Measurements from ENCODE around the gene HOGA1. TPM values are rescaled to one million over a fixed set of nuclear protein-coding genes. Genes with fewer than 3 reads are reported as not detected.

Gene HOGA1
- polyA plus RNA-seq, 1 of the 3 experiments (the other 2 are of a cell fraction), result 2.9 TPM

DNA sequence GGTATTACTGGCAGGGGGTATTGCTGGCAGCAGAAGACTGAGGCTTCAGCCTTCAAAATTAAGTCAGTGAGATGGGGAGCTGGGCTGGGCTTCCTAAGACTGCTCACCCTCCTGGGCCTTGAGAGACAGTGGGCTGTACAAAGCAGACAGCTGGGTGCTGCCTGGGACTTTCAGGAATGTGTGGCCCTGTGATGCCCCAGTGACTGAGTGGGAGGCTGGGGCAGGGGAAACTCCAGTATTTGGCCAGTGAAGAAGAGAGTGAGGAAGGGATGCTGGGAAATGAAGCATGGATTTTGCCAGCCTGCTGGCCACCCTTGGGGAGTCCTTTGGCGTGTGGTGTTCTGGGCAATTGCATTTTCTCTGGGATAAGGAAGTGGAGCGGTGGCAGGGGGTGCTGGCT lies 11.2 kb upstream of the HOGA1 start:
- ChIA-PET CTCF (interaction anchor here (0.6 to 9.4 kb wide), 28 partner anchors 8 to 179 kb away, joined by 3 to 64 read pairs (median 7); partner anchors contain the start of genes AVPI1, C10orf62, HOGA1 and PI4K2A), POLR2A (no interaction called here)
- Histone ChIP-seq H3K4me3 (ENCODE audit: low read depth in 2 of 2, low read length in 1 of 2) (no peak overlapping the region), H4K20me1 (ENCODE audit: insufficient read depth) (no peaks in the 10 kb centered on the region), H3F3A (replicated peaks; ENCODE audit: insufficient read depth) (peaks cover 29% of the 10 kb centered on the region), H3K9me3 (no peaks in the 10 kb centered on the region), H3K27me3 (ENCODE audit: insufficient read depth) (no peaks in the 10 kb centered on the region), H3K9me2 (no peaks in the 10 kb centered on the region), H3K4me2 (no peak overlapping the region; the same call in 1 of the 2 replicates), H3K27ac (ENCODE audit: low read depth in 2 of 2, low read length in 1 of 2) (no peak overlapping the region; a peak in 1 of 4 replicates), H3K79me2 (ENCODE audit: insufficient read depth) (no peaks in the 10 kb centered on the region), H3K36me3 (replicated peaks in 1 of 2; ENCODE audit: control insufficient read depth in 1 of 2, insufficient read depth in 2 of 2, low read length in 1 of 2) (peaks cover 0 to 6% of the 10 kb centered on the region in 2 experiments), H2AFZ (ENCODE audit: low read depth) (no peak overlapping the region), H3K9ac (no peak overlapping the region), H3K4me1 (ENCODE audit: control insufficient read depth in 1 of 2, insufficient read depth in 2 of 2, low read depth in 1 of 2, low read length in 1 of 2) (peaks cover 21 to 35% of the 10 kb centered on the region in 2 experiments; a peak in 3 of 4 replicates)
- TF ChIP-seq USF1 (IDR thresholded peaks at IDR 0.05; ENCODE audit: borderline replicate concordance, low read depth) (no peak), TCF12 (IDR thresholded peaks at IDR 0.05) (no peak), RXRA (IDR thresholded peaks at IDR 0.05; ENCODE audit: borderline replicate concordance, low read depth) (0 out of 2 replicates have a peak, but pooled peaks have one; percentile 17)
- no peak for DNase-seq
- 95% methylated on average over 2 of the region's 2 CpGs for WGBS (ENCODE audit: low lambda C conversion rate)

DNA sequence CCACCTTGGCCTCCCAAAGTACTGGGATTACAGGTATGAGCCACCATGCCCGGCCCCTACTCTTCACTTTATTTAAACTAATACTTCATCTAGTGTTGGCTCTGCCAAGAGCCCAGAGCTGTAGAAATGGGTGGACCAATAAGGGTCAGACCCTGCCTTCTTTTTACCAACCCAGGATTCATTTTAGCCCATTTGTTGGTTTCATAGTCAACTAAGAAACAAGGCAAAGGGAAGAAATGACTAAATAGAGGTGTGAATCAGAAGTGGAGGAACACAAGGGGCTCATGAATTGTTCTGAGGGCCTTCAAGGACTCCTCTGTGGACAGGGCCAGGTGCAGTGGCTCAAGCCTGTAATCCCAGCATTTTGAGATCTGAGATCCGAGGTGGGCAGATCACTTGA lies 10.5 kb upstream of the HOGA1 start:
- TF ChIP-seq TAF1 (IDR thresholded peaks at IDR 0.05; ENCODE audit: borderline replicate concordance, low read depth, low read length), result no peak
- TF ChIP-seq SMC3 (IDR thresholded peaks at IDR 0.05; ENCODE audit: low read depth, low read length), result no peak
- TF ChIP-seq TEAD4 (IDR thresholded peaks at IDR 0.05; ENCODE audit: borderline replicate concordance, insufficient read depth), result no peak
- TF ChIP-seq CTCF (IDR thresholded peaks at IDR 0.05), result no peak
- TF ChIP-seq RFX5 (IDR thresholded peaks at IDR 0.05; ENCODE audit: low read length), result no peak
- no peak for TF ChIP-seq MEF2A (IDR thresholded peaks at IDR 0.05; ENCODE audit: borderline replicate concordance, low read depth)
- no peak for TF ChIP-seq POLR2AphosphoS5 (IDR thresholded peaks at IDR 0.05; ENCODE audit: low read depth, low read length)
- TF ChIP-seq PBX3 (IDR thresholded peaks at IDR 0.05), result no peak
- no peak for TF ChIP-seq GABPA (IDR thresholded peaks at IDR 0.05; ENCODE audit: low read depth)
- TF ChIP-seq, protein P1, sequence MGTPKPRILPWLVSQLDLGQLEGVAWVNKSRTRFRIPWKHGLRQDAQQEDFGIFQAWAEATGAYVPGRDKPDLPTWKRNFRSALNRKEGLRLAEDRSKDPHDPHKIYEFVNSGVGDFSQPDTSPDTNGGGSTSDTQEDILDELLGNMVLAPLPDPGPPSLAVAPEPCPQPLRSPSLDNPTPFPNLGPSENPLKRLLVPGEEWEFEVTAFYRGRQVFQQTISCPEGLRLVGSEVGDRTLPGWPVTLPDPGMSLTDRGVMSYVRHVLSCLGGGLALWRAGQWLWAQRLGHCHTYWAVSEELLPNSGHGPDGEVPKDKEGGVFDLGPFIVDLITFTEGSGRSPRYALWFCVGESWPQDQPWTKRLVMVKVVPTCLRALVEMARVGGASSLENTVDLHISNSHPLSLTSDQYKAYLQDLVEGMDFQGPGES (IDR thresholded peaks at IDR 0.05; ENCODE audit: low read depth, low read length), result no peak
- TF ChIP-seq FOXM1 (IDR thresholded peaks at IDR 0.05; ENCODE audit: low read depth), result no peak
- TF ChIP-seq RCOR1 (IDR thresholded peaks at IDR 0.05; ENCODE audit: low read length), result no peak
- no peak for TF ChIP-seq ZBTB33 (IDR thresholded peaks at IDR 0.05; ENCODE audit: borderline replicate concordance, low read depth)
- no peak for TF ChIP-seq SIN3A (IDR thresholded peaks at IDR 0.05; ENCODE audit: borderline replicate concordance, low read depth, low read length)
- no peak for TF ChIP-seq USF1 (IDR thresholded peaks at IDR 0.05; ENCODE audit: borderline replicate concordance, low read depth)
- no peak for TF ChIP-seq MXI1 (IDR thresholded peaks at IDR 0.05; ENCODE audit: low read depth, low read length)
- DNase-seq, result no peak
- Histone ChIP-seq H2AFZ (ENCODE audit: low read depth) (no peak overlapping the region), H3K9me2 (no peaks in the 10 kb centered on the region), H3K27me3 (ENCODE audit: insufficient read depth) (no peaks in the 10 kb centered on the region), H3K27ac (ENCODE audit: low read depth in 2 of 2, low read length in 1 of 2) (peak overlapping the region in 1 of 2 experiments; percentile 83; a peak in 2 of 4 replicates), H3K79me2 (ENCODE audit: insufficient read depth) (no peaks in the 10 kb centered on the region), H3K4me1 (ENCODE audit: control insufficient read depth in 1 of 2, insufficient read depth in 2 of 2, low read depth in 1 of 2, low read length in 1 of 2) (peaks cover 21 to 35% of the 10 kb centered on the region in 2 experiments; a peak in 3 of 4 replicates), H3F3A (replicated peaks; ENCODE audit: insufficient read depth) (peaks cover 29% of the 10 kb centered on the region), H3K9me3 (no peaks in the 10 kb centered on the region), H3K9ac (no peak overlapping the region), H4K20me1 (ENCODE audit: insufficient read depth) (no peaks in the 10 kb centered on the region), H3K36me3 (replicated peaks in 1 of 2; ENCODE audit: control insufficient read depth in 1 of 2, insufficient read depth in 2 of 2, low read length in 1 of 2) (peaks cover 0 to 6% of the 10 kb centered on the region in 2 experiments), H3K4me2 (no peak overlapping the region), H3K4me3 (ENCODE audit: low read depth in 2 of 2, low read length in 1 of 2) (no peak overlapping the region)
- ChIA-PET POLR2A (no interaction called here), CTCF (interaction anchor here (0.6 to 9.4 kb wide), 9 partner anchors 11 to 159 kb away, joined by 3 to 64 read pairs (median 10); partner anchors contain the start of genes AVPI1 and HOGA1)
- 46% methylated on average over 2 of the region's 2 CpGs for WGBS (ENCODE audit: low lambda C conversion rate)
